ENCODE measurements around the gene RNLS.

GRCh38 chr10:88477343-88478085, 105.6 kb downstream of the RNLS start:
- TF ChIP-seq EZH2phosphoT487 (IDR thresholded peaks at IDR 0.05; ENCODE audit: borderline replicate concordance, low read depth, low read length): no peak
- TF ChIP-seq, protein P1, sequence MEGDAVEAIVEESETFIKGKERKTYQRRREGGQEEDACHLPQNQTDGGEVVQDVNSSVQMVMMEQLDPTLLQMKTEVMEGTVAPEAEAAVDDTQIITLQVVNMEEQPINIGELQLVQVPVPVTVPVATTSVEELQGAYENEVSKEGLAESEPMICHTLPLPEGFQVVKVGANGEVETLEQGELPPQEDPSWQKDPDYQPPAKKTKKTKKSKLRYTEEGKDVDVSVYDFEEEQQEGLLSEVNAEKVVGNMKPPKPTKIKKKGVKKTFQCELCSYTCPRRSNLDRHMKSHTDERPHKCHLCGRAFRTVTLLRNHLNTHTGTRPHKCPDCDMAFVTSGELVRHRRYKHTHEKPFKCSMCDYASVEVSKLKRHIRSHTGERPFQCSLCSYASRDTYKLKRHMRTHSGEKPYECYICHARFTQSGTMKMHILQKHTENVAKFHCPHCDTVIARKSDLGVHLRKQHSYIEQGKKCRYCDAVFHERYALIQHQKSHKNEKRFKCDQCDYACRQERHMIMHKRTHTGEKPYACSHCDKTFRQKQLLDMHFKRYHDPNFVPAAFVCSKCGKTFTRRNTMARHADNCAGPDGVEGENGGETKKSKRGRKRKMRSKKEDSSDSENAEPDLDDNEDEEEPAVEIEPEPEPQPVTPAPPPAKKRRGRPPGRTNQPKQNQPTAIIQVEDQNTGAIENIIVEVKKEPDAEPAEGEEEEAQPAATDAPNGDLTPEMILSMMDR (conservative IDR thresholded peaks at IDR 0.05; ENCODE audit: low read length): no peak

All from OCI-LY7 (cell line).